HG03039 (cell line): ENCODE data around the gene DDX21.
"Not testable (repeated sequence)": the region's sequence is repeated elsewhere in the genome, so short reads cannot be mapped to it uniquely, and the experiment has no call there.

ENCODE experiments used
- ATAC-seq: cut with Tn5 transposase; IDR thresholded peaks from one replicate; pipeline ENCODE4 v1.9.1; 2021; ENCODE audit warnings: mild to moderate bottlenecking, moderate library complexity; ENCODE audit not compliant: unreplicated experiment

Gene DDX21

DNA sequence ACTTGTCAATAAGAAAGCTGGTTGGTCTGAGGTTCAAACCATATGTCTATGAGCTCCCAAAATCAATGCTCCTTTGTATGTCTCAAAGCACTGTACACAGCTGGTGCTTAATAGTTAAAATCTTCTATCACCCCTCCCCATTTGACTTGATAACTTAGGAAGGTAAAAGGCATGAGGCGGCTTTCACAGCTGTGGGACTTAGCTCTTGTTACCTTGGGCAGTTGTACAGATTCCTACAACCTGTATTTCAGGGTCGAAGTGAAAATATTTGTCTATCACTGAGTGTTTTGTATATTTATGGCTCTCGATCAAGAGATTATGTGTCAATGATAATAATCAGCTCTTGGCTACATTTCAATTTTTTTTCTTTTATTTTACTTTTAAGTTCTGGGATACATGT is 31.6 kb downstream of the DDX21 start:
- no peak for ATAC-seq

- ATAC-seq = peak; percentile 80
Measured at GRCh38 chr10:68988530-68989316, 32.8 kb downstream of the DDX21 start, which contains the start of gene KIFBP. KIFBP (plus strand) TSS chr10:68988803; CDS start chr10:68988833, 30 bp downstream.

GRCh38 chr10:68989317-68989990 is 33.5 kb downstream of the DDX21 start:
- ATAC-seq = no peak

DNA sequence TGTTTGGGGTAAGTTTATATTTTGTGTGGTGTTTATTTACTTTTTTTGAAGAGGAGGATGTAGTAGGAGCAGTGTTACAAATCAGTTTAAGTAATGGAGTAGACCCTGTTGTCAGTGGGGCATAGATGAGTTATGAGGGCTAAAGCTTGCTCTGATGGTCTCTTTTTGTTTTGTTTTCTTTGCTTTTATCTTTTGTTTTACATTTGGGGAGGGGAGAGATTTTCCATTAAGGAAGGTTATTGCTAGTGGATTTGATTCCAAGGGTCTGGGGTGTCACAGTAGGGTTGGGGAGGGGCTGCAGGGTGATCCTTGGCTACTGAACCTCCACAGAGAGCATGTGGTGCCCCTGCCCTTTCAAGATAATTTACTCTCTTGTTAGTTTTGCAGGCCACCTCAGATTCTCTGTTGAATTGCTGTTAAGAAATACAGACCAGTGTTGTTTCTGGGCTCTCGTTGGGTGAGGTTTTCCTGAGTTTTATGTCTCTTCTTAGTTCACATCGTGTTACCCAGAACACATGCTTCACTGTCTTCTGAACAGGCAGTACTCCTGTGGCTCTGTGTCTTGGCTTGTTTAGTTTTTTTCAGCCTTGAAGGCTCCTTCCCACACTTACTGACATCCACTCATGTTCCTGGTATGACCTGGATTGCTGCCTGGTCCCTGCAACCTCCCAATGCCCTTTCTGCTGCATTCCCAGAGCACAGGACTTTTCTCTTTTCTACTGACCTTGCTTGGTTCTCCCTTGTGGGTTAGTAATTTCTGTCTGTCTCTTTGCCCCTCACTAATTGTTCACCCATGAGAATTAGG is 36.9 kb downstream of the DDX21 start:
- no peak for ATAC-seq

GRCh38 chr10:68997211-68997610 is 41.2 kb downstream of the DDX21 start:
- peak; percentile 34 for ATAC-seq

DNA sequence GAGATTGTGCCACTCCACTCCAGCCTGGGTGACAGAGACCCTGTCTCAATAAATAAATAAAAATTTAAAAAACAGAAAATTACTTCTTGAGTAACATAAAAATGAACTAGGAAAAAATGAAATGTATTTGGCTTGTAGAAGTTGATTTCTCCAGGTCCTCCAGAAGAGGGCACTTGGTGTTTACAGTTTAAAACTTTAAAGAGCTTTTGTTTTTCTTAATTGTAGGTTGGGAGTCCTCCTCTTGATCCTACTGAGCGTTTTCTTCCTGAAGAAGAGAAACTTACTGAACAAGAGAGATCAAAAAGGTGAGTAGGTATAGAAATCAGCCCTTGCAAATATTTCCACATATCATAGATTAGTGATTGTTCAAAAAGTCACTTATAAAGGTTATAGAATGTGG is 48.9 kb downstream of the DDX21 start:
- no peak for ATAC-seq

DNA sequence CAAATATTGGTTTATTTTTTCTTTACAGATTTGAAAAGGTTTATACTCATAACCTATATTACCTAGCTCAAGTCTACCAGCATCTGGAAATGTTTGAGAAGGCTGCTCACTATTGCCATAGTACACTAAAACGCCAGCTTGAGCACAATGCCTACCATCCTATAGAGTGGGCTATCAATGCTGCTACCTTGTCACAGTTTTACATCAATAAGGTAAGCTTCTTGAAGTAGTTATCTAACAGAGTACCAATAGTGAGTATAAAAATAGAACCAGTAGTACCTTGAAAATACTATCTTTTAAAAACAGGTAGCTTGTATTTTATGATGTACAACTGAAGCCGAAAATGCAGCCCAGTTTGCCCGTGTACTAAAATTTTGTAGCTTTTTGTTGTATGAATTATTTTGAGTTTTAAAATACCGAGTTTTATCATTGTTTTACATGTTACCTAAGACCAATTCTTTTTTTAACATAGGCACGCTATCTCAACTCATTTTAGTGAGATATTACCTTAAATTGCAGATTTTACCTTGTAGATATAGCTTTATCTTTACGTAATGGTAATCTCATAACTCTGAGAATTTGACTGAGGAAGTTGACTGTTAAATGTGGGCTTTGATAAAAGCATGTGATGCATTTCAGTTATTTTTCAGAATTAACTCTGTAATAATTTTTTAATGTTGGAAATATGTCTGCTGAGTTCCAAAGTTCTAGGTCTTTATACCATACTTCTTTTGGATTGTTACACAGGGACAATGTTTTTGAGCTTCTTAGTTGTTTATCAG is 49.9 kb downstream of the DDX21 start:
- no peak for ATAC-seq

DNA sequence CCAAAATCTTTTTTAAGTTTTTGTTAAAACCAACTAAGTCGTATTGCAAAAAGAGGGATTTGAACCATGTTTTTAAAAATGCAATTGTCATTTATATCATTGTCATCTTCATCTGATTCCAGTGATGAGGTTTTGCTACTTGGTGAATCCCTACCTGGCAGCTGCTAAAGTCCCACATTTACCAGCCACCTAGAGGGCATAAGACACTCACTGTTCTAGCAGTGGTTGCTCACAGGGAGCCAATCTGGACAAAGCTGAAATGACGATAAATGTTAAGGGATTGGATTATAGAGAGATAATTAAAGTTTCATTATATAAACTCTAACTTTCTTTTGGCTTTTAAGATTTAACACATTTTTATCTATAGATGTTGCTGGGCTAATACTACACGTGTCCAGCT is 51.3 kb downstream of the DDX21 start:
- ATAC-seq = no peak

GRCh38 chr10:69009360-69009759 is 53.4 kb downstream of the DDX21 start:
- ATAC-seq = no peak

DNA sequence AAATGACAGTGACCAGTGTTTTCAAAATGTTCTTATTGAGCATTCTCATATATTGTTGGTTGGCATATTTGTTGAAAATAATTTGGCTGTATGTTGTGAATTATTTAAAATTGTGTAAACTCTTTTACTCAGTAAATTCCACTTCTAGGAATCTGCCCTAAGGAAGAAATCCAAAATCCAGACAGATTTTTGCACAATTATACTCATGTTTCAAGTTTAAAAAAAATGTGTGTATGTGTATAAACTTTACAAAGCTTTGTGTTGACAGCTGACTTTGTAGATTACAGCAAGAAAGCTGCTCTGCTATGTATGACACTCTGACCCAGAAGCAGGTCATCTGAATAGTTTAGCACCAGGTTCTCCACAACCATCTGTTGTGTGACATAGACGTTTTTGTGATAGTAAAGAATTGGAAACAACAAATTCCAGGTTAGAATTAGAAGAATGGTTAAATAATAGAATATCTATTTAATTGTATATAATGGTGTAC is 54.2 kb downstream of the DDX21 start:
- ATAC-seq = no peak

GRCh38 chr10:69012778-69013177 is 56.8 kb downstream of the DDX21 start:
- not testable (repeated sequence) for ATAC-seq

GRCh38 chr10:69014171-69014570 is 58.2 kb downstream of the DDX21 start:
- ATAC-seq = no peak

GRCh38 chr10:69018613-69019012 is 62.6 kb downstream of the DDX21 start:
- no peak for ATAC-seq

- no peak for ATAC-seq
Measured at GRCh38 chr10:69022611-69023010, 66.6 kb downstream of the DDX21 start.

GRCh38 chr10:69025370-69025896 is 69.5 kb downstream of the DDX21 start:
- ATAC-seq = no peak

- no peak for ATAC-seq
Measured at GRCh38 chr10:69033256-69033655, 77.3 kb downstream of the DDX21 start.
